Measurements from ENCODE around the gene MRPS26. TPM values are rescaled to one million over a fixed set of nuclear protein-coding genes. Genes with fewer than 3 reads are reported as not detected.

Gene MRPS26
- total RNA-seq, 2 donors from 2014 or later: 28.0 to 29.0 TPM

- ATAC-seq (no peak), DNase-seq (no peak)
- no peaks in the 10 kb centered on the region for H3K4me1 ChIP-seq
- TF ChIP-seq POLR2A (IDR thresholded peaks at IDR 0.05): no peak
- TF ChIP-seq CTCF (IDR thresholded peaks at IDR 0.05): no peak
- WGBS, 2 donors: 82 to 85% methylated on average over 1 of the region's 1 CpG
- H3K36me3 ChIP-seq (replicated peaks in 1 of 2; ENCODE audit: insufficient read depth in 1 of 2, low read depth in 2 of 2): peaks cover 0 to 3% of the 10 kb centered on the region in 2 donors
- intact Hi-C loops (cut with DNase I): no loop called here
- no peak overlapping the region for H3K4me3 ChIP-seq
- no peaks in the 10 kb centered on the region for H3K27me3 ChIP-seq
- no peak overlapping the region for H3K27ac ChIP-seq
- H3K9me3 ChIP-seq: no peaks in the 10 kb centered on the region
Observed at GRCh38 chr20:3010985-3011723, 34.7 kb upstream of the MRPS26 start.

- ATAC-seq (no peak), DNase-seq (no peak)
- no peaks in the 10 kb centered on the region for H3K27me3 ChIP-seq
- no peak overlapping the region for H3K4me3 ChIP-seq
- 78 to 85% methylated on average over 3 of the region's 3 CpGs for WGBS, 2 donors
- intact Hi-C loops (cut with DNase I): no loop called here
- no peaks in the 10 kb centered on the region for H3K9me3 ChIP-seq
- TF ChIP-seq CTCF (IDR thresholded peaks at IDR 0.05) (no peak), POLR2A (IDR thresholded peaks at IDR 0.05) (no peak)
- H3K36me3 ChIP-seq (replicated peaks in 1 of 2; ENCODE audit: insufficient read depth in 1 of 2, low read depth in 2 of 2): peaks cover 0 to 3% of the 10 kb centered on the region in 2 donors
- H3K4me1 ChIP-seq: no peaks in the 10 kb centered on the region
- no peak overlapping the region for H3K27ac ChIP-seq
Observed at GRCh38 chr20:3011752-3012151, 34.1 kb upstream of the MRPS26 start.

GRCh38 chr20:3013771-3014170, 32.1 kb upstream of the MRPS26 start:
- no peak for DNase-seq
- Histone ChIP-seq H3K27ac (no peak overlapping the region), H3K36me3 (replicated peaks in 1 of 2; ENCODE audit: insufficient read depth in 1 of 2, low read depth in 2 of 2) (peaks cover 6% of the 10 kb centered on the region in 2 donors), H3K27me3 (no peaks in the 10 kb centered on the region), H3K4me1 (no peaks in the 10 kb centered on the region), H3K9me3 (no peaks in the 10 kb centered on the region), H3K4me3 (no peak overlapping the region)
- WGBS, 2 donors: 98% methylated on average over 5 of the region's 5 CpGs
- no peak for ATAC-seq
- intact Hi-C loops (cut with DNase I): no loop called here
- TF ChIP-seq CTCF (IDR thresholded peaks at IDR 0.05): no peak
- no peak for TF ChIP-seq POLR2A (IDR thresholded peaks at IDR 0.05)

- no peak for ATAC-seq
- no peak for DNase-seq
Observed at GRCh38 chr20:3014179-3014578, 31.7 kb upstream of the MRPS26 start.

More at GRCh38 chr20:3014179-3014578, 31.7 kb upstream of the MRPS26 start:
- H3K27ac ChIP-seq: no peak overlapping the region
- 98 to 100% methylated on average over 7 of the region's 7 CpGs for WGBS, 2 donors
- H3K4me3 ChIP-seq: no peak overlapping the region
- no peaks in the 10 kb centered on the region for H3K9me3 ChIP-seq
- no peak for TF ChIP-seq CTCF (IDR thresholded peaks at IDR 0.05)
- TF ChIP-seq POLR2A (IDR thresholded peaks at IDR 0.05): no peak
- no peaks in the 10 kb centered on the region for H3K4me1 ChIP-seq
- intact Hi-C loops (cut with DNase I): no loop called here
- H3K27me3 ChIP-seq: no peaks in the 10 kb centered on the region
- H3K36me3 ChIP-seq (replicated peaks in 1 of 2; ENCODE audit: insufficient read depth in 1 of 2, low read depth in 2 of 2): peaks cover 5 to 6% of the 10 kb centered on the region in 2 donors
